GM18502 (cell line): Measurements from ENCODE around the gene SNTG2.
A peak's percentile ranks its signal among the peaks of the same experiment; 100 is the strongest.
"Not testable (repeated sequence)": the region's sequence is repeated elsewhere in the genome, so short reads cannot be mapped to it uniquely, and the experiment has no call there.

Source experiments
- ATAC-seq: cut with Tn5 transposase; IDR thresholded peaks from one replicate; pipeline ENCODE4 v1.9.1; 2021; ENCODE audit warnings: mild to moderate bottlenecking; ENCODE audit not compliant: unreplicated experiment, poor library complexity

Gene SNTG2

GRCh38 chr2:1132328-1132969 is 181.8 kb downstream of the SNTG2 start:
- ATAC-seq, result no peak

- ATAC-seq, result not testable (repeated sequence)
Observed at GRCh38 chr2:1133896-1134295, 183.2 kb downstream of the SNTG2 start.

- no peak for ATAC-seq
Observed at GRCh38 chr2:1134629-1135028, 184.0 kb downstream of the SNTG2 start.

- ATAC-seq, result no peak
Observed at GRCh38 chr2:1136067-1136466, 185.4 kb downstream of the SNTG2 start.

- ATAC-seq, result no peak
Observed at GRCh38 chr2:1136846-1137245, 186.2 kb downstream of the SNTG2 start.

- ATAC-seq, result no peak
Observed at GRCh38 chr2:1137264-1137663, 186.6 kb downstream of the SNTG2 start.

- no peak for ATAC-seq
Observed at GRCh38 chr2:1137913-1138391, 187.3 kb downstream of the SNTG2 start.

- ATAC-seq, result peak; percentile 85
Observed at GRCh38 chr2:1140389-1141003, 189.8 kb downstream of the SNTG2 start.

- no peak for ATAC-seq
Observed at GRCh38 chr2:1141079-1141478, 190.4 kb downstream of the SNTG2 start.

- ATAC-seq, result no peak
Observed at GRCh38 chr2:1143129-1143528, 192.5 kb downstream of the SNTG2 start.

- ATAC-seq, result no peak
Observed at GRCh38 chr2:1147873-1148612, 197.4 kb downstream of the SNTG2 start.

- no peak for ATAC-seq
Observed at GRCh38 chr2:1150724-1151511, 200.3 kb downstream of the SNTG2 start.

GRCh38 chr2:1152375-1152774 is 201.7 kb downstream of the SNTG2 start:
- ATAC-seq, result no peak

- ATAC-seq, result no peak
Observed at GRCh38 chr2:1153920-1154319, 203.3 kb downstream of the SNTG2 start.

- ATAC-seq, result no peak
Observed at GRCh38 chr2:1154710-1155594, 204.3 kb downstream of the SNTG2 start.

GRCh38 chr2:1156059-1156458 is 205.4 kb downstream of the SNTG2 start:
- no peak for ATAC-seq

- ATAC-seq, result no peak
Observed at GRCh38 chr2:1156531-1156930, 205.9 kb downstream of the SNTG2 start.

GRCh38 chr2:1157107-1157506 is 206.5 kb downstream of the SNTG2 start:
- ATAC-seq, result no peak

- no peak for ATAC-seq
Observed at GRCh38 chr2:1159013-1159412, 208.4 kb downstream of the SNTG2 start.

- ATAC-seq, result no peak
Observed at GRCh38 chr2:1162246-1162645, 211.6 kb downstream of the SNTG2 start.
